ENCODE results near the gene MBD4. TPM values are rescaled to one million over a fixed set of nuclear protein-coding genes. Genes with fewer than 3 reads are reported as not detected.

Gene MBD4
- total and polyA plus RNA-seq, 2 donors (not counting 1 experiment from before 2014, with no cell fraction given): 95.7 to 140 TPM

GRCh38 chr3:129476586-129476985, 36.8 kb upstream of the MBD4 start:
- H3K9ac ChIP-seq (ENCODE audit: low read length): no peak overlapping the region
- Mint-ChIP-seq H3K9me3 (ENCODE audit: insufficient read depth) (no peaks in the 10 kb centered on the region), H3K27me3 (no peaks in the 10 kb centered on the region), H3K4me1 (no peaks in the 10 kb centered on the region), H3K27ac (no peak overlapping the region), H3K4me3 (no peak overlapping the region)
- H4K20me1 ChIP-seq (ENCODE audit: control insufficient read depth, insufficient read depth, low read length, poor library complexity, severe bottlenecking): no peaks in the 10 kb centered on the region
- H3K27me3 ChIP-seq (replicated peaks in 1 of 4; ENCODE audit: control extremely low read depth in 1 of 4, control insufficient read depth in 3 of 4, insufficient read depth in 4 of 4, low read length in 3 of 4): no peaks in the 10 kb centered on the region
- ChIA-PET CTCF (no interaction called here), POLR2A (no interaction called here)
- no peak overlapping the region for H3K4me2 ChIP-seq (replicated peaks; ENCODE audit: low read depth, low read length, poor library complexity, severe bottlenecking)
- H3K4me1 ChIP-seq (ENCODE audit: control insufficient read depth in 2 of 2, insufficient read depth in 2 of 2, low read length in 2 of 2): no peaks in the 10 kb centered on the region
- H3K4me3 ChIP-seq (ENCODE audit: control extremely low read depth in 1 of 5, extremely low read depth in 1 of 5, insufficient read depth in 1 of 5, low read depth in 2 of 5, low read length in 4 of 5): no peak overlapping the region
- no peak overlapping the region for H3K27ac ChIP-seq (ENCODE audit: low read length in 2 of 2)
- no peaks in the 10 kb centered on the region for H3K79me2 ChIP-seq (ENCODE audit: control insufficient read depth, insufficient read depth, low read length)
- 100% methylated on average over 5 of the region's 6 CpGs for WGBS (ENCODE audit: insufficient coverage)
- H3K9me3 ChIP-seq (ENCODE audit: control extremely low read depth in 1 of 3, control insufficient read depth in 2 of 3, insufficient read depth in 1 of 3, low read length in 2 of 3): no peaks in the 10 kb centered on the region
- DNase-seq (no peak), ATAC-seq (ENCODE audit: low read depth) (no peak)
- H2AFZ ChIP-seq (ENCODE audit: insufficient read depth, low read depth, low read length, poor library complexity, severe bottlenecking): no peak overlapping the region
- TF ChIP-seq CTCF (IDR thresholded peaks at IDR 0.05) (no peak), EZH2 (IDR thresholded peaks at IDR 0.05; ENCODE audit: borderline replicate concordance, insufficient read depth, low read depth, low read length, poor library complexity, severe bottlenecking) (no peak)
- intact Hi-C loops (cut with micrococcal nuclease): no loop called here
- H3K36me3 ChIP-seq (replicated peaks in 1 of 2; ENCODE audit: control extremely low read depth in 1 of 2, control insufficient read depth in 1 of 2, extremely low read depth in 1 of 2, insufficient read depth in 2 of 2, low read length in 1 of 2): peaks cover 0 to 6% of the 10 kb centered on the region in 2 experiments

DNA sequence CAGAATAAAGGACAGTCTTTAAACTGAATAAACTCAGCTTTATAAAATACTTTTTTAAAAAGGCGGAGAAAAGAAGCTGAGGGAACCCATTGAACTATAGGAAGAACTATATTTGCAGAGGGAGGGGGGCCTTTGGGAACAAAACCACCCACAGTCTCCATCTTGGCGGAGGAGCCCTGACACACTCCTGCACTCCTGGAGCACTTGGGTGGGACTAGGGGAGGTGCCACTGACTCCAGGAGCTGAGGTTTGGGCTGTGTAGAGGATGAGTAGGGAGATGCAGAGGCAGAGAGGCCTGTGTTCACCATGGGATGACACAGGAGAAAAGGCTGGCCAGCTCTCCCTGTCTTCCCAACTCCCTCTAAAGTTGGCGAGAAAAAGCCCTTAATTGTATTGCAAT, 36.1 kb upstream of the MBD4 start:
- Histone ChIP-seq H3K4me1 (ENCODE audit: control insufficient read depth in 2 of 2, insufficient read depth in 2 of 2, low read length in 2 of 2) (no peaks in the 10 kb centered on the region), H3K9me3 (ENCODE audit: control extremely low read depth in 1 of 3, control insufficient read depth in 2 of 3, insufficient read depth in 1 of 3, low read length in 2 of 3) (no peaks in the 10 kb centered on the region), H3K9ac (ENCODE audit: low read length) (no peak overlapping the region), H3K27me3 (replicated peaks in 1 of 4; ENCODE audit: control extremely low read depth in 1 of 4, control insufficient read depth in 3 of 4, insufficient read depth in 4 of 4, low read length in 3 of 4) (no peaks in the 10 kb centered on the region), H3K27ac (ENCODE audit: low read length in 2 of 2) (no peak overlapping the region), H3K79me2 (ENCODE audit: control insufficient read depth, insufficient read depth, low read length) (no peaks in the 10 kb centered on the region), H3K36me3 (replicated peaks in 1 of 2; ENCODE audit: control extremely low read depth in 1 of 2, control insufficient read depth in 1 of 2, extremely low read depth in 1 of 2, insufficient read depth in 2 of 2, low read length in 1 of 2) (peaks cover 0 to 6% of the 10 kb centered on the region in 2 experiments), H2AFZ (ENCODE audit: insufficient read depth, low read depth, low read length, poor library complexity, severe bottlenecking) (no peak overlapping the region), H3K4me2 (replicated peaks; ENCODE audit: low read depth, low read length, poor library complexity, severe bottlenecking) (no peak overlapping the region), H3K4me3 (ENCODE audit: control extremely low read depth in 1 of 5, extremely low read depth in 1 of 5, insufficient read depth in 1 of 5, low read depth in 2 of 5, low read length in 4 of 5) (no peak overlapping the region), H4K20me1 (ENCODE audit: control insufficient read depth, insufficient read depth, low read length, poor library complexity, severe bottlenecking) (no peaks in the 10 kb centered on the region)
- CTCF ChIA-PET: no interaction called here
- H3K27me3 Mint-ChIP-seq: no peaks in the 10 kb centered on the region
- H3K27ac Mint-ChIP-seq: no peak overlapping the region
- intact Hi-C loops (cut with micrococcal nuclease): no loop called here
- no peaks in the 10 kb centered on the region for H3K9me3 Mint-ChIP-seq (ENCODE audit: insufficient read depth)
- TF ChIP-seq EZH2 (IDR thresholded peaks at IDR 0.05; ENCODE audit: borderline replicate concordance, insufficient read depth, low read depth, low read length, poor library complexity, severe bottlenecking): no peak
- TF ChIP-seq CTCF (IDR thresholded peaks at IDR 0.05): no peak
- ATAC-seq (ENCODE audit: low read depth) (no peak), DNase-seq (no peak)
- H3K4me1 Mint-ChIP-seq: no peaks in the 10 kb centered on the region
- WGBS (ENCODE audit: insufficient coverage): 100% methylated on average over 1 of the region's 3 CpGs
- POLR2A ChIA-PET: no interaction called here
- H3K4me3 Mint-ChIP-seq: no peak overlapping the region
